Measurements from ENCODE around the gene MRGPRX1.

DNA sequence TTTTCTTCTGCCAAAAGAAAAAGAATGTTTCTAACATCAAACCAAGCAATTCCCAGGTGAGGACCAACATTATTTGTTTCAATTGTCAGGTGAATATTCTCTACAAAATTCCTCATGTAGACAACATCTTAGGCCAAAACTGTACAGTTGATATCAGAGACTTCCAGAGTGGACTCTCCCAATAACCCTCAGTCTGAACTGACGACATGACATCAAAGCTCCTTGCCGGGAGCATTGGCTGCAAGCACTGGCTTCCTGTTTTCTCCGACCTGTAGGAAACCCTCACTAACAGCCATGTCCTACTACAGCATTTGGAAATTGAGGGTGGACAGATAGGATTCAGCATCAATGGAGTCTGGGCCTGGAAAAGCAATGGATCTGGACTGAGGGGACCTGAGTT, 30.5 kb upstream of the MRGPRX1 start:
- no peak for TF ChIP-seq POLR2AphosphoS5 (IDR thresholded peaks at IDR 0.05)
- no peak for TF ChIP-seq POLR2A (IDR thresholded peaks at IDR 0.05)

Measured in spleen (tissue), 3 donors.